Nephron progenitor cell (in vitro differentiated cells): ENCODE results near the gene BLOC1S5.

Experiments used
- DNase-seq: peaks from one replicate; pipeline ENCODE4 v3.0.0; 2021
- H3K27ac Mint-ChIP-seq: 2 replicates; pipeline ENCODE4 v1.8.0; 2021; ENCODE audit warnings: mild to moderate bottlenecking, moderate library complexity, mixed read lengths
- H3K27me3 Mint-ChIP-seq: 2 replicates; pipeline ENCODE4 v1.8.0; 2021; ENCODE audit warnings: mild to moderate bottlenecking, low read depth, mixed read lengths; ENCODE audit not compliant: poor library complexity
- H3K36me3 Mint-ChIP-seq: 2 replicates; pipeline ENCODE4 v1.8.0; 2021; ENCODE audit warnings: low read depth, mixed read lengths
- H3K4me1 Mint-ChIP-seq: 2 replicates; pipeline ENCODE4 v1.8.0; 2021; ENCODE audit warnings: mixed read lengths
- H3K4me3 Mint-ChIP-seq: 2 replicates; pipeline ENCODE4 v1.8.0; 2021; ENCODE audit warnings: mild to moderate bottlenecking, moderate library complexity, mixed read lengths
- H3K9me3 Mint-ChIP-seq: 2 replicates; pipeline ENCODE4 v1.8.0; 2021; ENCODE audit warnings: mild to moderate bottlenecking, moderate library complexity, mixed read lengths
- TF ChIP-seq, protein P1 (sequence below): fragments of 200-600 bp; sonication (generic); IDR thresholded peaks from 2 replicates; pipeline ENCODE4 v1.5.0; 2021; ENCODE audit warnings: antibody characterized with exemption

BLOC1S5 gene

GRCh38 chr6:7979831-7980230, 84.4 kb downstream of the BLOC1S5 start:
- Mint-ChIP-seq H3K9me3 (peaks cover 8% of the 10 kb centered on the region), H3K27ac (no peak overlapping the region), H3K4me1 (no peaks in the 10 kb centered on the region), H3K4me3 (no peak overlapping the region), H3K36me3 (peaks cover 8% of the 10 kb centered on the region), H3K27me3 (peaks cover 4% of the 10 kb centered on the region)
- TF ChIP-seq, protein P1, sequence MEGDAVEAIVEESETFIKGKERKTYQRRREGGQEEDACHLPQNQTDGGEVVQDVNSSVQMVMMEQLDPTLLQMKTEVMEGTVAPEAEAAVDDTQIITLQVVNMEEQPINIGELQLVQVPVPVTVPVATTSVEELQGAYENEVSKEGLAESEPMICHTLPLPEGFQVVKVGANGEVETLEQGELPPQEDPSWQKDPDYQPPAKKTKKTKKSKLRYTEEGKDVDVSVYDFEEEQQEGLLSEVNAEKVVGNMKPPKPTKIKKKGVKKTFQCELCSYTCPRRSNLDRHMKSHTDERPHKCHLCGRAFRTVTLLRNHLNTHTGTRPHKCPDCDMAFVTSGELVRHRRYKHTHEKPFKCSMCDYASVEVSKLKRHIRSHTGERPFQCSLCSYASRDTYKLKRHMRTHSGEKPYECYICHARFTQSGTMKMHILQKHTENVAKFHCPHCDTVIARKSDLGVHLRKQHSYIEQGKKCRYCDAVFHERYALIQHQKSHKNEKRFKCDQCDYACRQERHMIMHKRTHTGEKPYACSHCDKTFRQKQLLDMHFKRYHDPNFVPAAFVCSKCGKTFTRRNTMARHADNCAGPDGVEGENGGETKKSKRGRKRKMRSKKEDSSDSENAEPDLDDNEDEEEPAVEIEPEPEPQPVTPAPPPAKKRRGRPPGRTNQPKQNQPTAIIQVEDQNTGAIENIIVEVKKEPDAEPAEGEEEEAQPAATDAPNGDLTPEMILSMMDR: no peak
- no peak for DNase-seq

GRCh38 chr6:7978736-7979135, 85.5 kb downstream of the BLOC1S5 start:
- no peak for DNase-seq
- peaks cover 4% of the 10 kb centered on the region for H3K27me3 Mint-ChIP-seq
- TF ChIP-seq, protein P1: no peak

DNA sequence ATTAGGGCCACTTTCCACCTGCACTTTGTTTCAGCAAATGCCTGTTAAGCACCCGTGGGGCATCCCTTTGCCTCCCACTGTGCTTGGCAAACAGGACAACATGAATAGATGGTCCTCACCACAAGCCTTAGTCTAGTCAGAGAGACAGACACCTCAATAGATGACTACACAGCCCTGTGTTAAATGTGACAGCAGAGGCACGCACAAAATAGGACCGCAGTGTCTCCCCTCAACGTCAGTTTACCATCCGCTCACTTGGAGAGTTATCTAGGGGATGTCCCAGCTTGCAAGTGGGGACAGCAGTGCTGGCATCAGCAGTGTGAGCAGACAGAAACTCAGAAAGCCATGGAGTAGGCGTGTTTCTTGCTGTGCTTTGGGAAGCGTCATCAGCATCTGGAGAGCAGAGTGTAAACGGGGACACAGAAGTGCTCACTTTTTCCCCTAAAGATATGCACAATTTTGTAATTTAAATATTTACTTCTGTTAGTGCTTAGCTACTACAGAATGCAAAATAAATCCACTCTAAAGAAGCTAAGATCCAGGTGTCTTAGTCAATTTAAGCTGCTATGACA, 87.6 kb downstream of the BLOC1S5 start:
- H3K27ac Mint-ChIP-seq: no peak overlapping the region
- H3K9me3 Mint-ChIP-seq: peaks cover 8% of the 10 kb centered on the region
- DNase-seq: no peak
- TF ChIP-seq, protein P1: no peak
- H3K4me1 Mint-ChIP-seq: no peaks in the 10 kb centered on the region
- no peak overlapping the region for H3K4me3 Mint-ChIP-seq
- peaks cover 4% of the 10 kb centered on the region for H3K36me3 Mint-ChIP-seq
- no peaks in the 10 kb centered on the region for H3K27me3 Mint-ChIP-seq

More at GRCh38 chr6:7978736-7979135, 85.5 kb downstream of the BLOC1S5 start:
- Mint-ChIP-seq H3K9me3 (peaks cover 8% of the 10 kb centered on the region), H3K27ac (no peak overlapping the region), H3K4me3 (no peak overlapping the region), H3K36me3 (peaks cover 8% of the 10 kb centered on the region), H3K4me1 (no peaks in the 10 kb centered on the region)

- Mint-ChIP-seq H3K4me1 (no peaks in the 10 kb centered on the region), H3K27me3 (no peaks in the 10 kb centered on the region), H3K4me3 (no peak overlapping the region), H3K36me3 (peaks cover 4% of the 10 kb centered on the region), H3K27ac (no peak overlapping the region), H3K9me3 (peaks cover 8% of the 10 kb centered on the region)
- TF ChIP-seq, protein P1: no peak
- DNase-seq: no peak
These were observed 88.4 kb downstream of the BLOC1S5 start for GRCh38 chr6:7975764-7976146.

GRCh38 chr6:7974938-7975763, 89.0 kb downstream of the BLOC1S5 start:
- DNase-seq: no peak
- peaks cover 14% of the 10 kb centered on the region for H3K9me3 Mint-ChIP-seq
- no peak overlapping the region for H3K4me3 Mint-ChIP-seq
- H3K4me1 Mint-ChIP-seq: no peaks in the 10 kb centered on the region
- no peaks in the 10 kb centered on the region for H3K27me3 Mint-ChIP-seq
- peaks cover 9% of the 10 kb centered on the region for H3K36me3 Mint-ChIP-seq
- H3K27ac Mint-ChIP-seq: no peak overlapping the region
- TF ChIP-seq, protein P1: no peak
